ENCODE measurements around the gene NTMT2.

DNA sequence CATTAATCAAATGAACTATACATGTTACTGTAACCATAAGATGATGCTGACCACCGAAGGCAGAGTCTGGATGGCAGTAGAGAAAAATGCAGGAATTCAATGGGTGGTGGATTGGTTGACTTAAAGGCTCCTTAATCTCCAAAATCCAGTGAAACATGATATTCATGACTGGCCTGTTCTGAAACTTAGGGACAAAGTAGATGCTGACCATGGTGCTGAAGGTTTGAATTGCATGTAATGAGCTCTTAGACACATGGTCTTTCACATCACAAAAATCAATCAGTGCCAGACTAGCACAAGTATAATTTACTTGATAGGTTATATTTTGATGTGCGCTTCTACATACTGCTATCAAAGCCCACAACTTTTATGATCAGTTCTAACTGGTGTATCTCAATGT, 30.9 kb upstream of the NTMT2 start:
- TF ChIP-seq, protein P1, sequence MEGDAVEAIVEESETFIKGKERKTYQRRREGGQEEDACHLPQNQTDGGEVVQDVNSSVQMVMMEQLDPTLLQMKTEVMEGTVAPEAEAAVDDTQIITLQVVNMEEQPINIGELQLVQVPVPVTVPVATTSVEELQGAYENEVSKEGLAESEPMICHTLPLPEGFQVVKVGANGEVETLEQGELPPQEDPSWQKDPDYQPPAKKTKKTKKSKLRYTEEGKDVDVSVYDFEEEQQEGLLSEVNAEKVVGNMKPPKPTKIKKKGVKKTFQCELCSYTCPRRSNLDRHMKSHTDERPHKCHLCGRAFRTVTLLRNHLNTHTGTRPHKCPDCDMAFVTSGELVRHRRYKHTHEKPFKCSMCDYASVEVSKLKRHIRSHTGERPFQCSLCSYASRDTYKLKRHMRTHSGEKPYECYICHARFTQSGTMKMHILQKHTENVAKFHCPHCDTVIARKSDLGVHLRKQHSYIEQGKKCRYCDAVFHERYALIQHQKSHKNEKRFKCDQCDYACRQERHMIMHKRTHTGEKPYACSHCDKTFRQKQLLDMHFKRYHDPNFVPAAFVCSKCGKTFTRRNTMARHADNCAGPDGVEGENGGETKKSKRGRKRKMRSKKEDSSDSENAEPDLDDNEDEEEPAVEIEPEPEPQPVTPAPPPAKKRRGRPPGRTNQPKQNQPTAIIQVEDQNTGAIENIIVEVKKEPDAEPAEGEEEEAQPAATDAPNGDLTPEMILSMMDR (IDR thresholded peaks at IDR 0.05) = no peak
- TF ChIP-seq POLR2A (IDR thresholded peaks at IDR 0.05) = no peak
